ENCODE measurements around the gene TMEM145. TPM values are rescaled to one million over a fixed set of nuclear protein-coding genes. Genes with fewer than 3 reads are reported as not detected.
"Not testable (repeated sequence)": the region's sequence is repeated elsewhere in the genome, so short reads cannot be mapped to it uniquely, and the experiment has no call there.

Gene TMEM145
- total RNA-seq, result 18.4 and 19.4 TPM in 2 replicates
- long read RNA-seq, result 0 reads

DNA sequence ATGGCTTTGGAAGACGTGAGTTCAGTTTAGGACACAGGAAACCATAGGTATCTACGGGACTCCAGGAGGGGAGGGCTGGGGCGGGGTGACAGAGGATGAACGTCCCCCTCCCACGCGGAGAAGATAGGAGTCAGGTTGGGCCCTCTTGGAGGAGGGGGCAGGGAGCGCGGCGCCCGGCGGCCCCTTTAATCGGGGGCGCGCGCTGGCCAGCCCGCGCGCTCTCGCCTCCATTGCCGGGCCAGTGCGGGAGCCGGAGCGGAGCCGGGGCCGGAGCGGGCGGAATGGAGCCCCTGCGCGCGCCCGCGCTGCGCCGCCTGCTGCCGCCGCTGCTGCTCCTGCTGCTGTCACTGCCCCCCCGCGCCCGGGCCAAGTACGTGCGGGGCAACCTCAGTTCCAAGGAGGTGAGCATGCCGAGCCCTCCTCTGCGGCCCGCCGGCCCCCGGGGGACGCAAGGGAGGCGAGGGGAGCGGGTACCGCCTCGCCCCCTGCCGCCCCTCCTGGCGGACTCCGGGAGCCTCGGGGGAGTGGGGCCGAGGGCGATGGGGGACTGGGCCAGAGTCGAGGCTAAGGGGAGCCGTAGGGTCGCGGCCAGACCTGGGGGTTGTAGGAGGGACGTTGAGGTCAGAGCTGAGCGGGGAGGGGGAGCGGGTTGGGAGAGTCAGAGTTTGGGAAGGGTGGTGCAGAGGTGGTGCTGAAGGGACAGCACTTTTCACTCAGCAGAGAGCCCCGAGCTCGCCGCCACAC, at the start of gene TMEM145:
TMEM145 (plus strand) TSS at position 214 of the 744 bp plus-strand sequence; CDS start at position 282, 68 bp downstream.
- Mint-ChIP-seq H3K4me3 (peak within 1 kb of the TSS; percentile 76), H3K9me3 (no peaks in the 10 kb centered on the region), H3K27ac (ENCODE audit: unreplicated experiment) (no peak within 1 kb of the TSS), H3K4me1 (peaks cover 27% of the 10 kb centered on the region), H3K27me3 (ENCODE audit: low read depth) (peaks cover 21% of the 10 kb centered on the region), H3K36me3 (ENCODE audit: low read depth) (no peaks in the 10 kb centered on the region)
- DNase-seq (ENCODE audit: low read depth, low spot score), result peak; percentile 49
- TF ChIP-seq, protein P1, sequence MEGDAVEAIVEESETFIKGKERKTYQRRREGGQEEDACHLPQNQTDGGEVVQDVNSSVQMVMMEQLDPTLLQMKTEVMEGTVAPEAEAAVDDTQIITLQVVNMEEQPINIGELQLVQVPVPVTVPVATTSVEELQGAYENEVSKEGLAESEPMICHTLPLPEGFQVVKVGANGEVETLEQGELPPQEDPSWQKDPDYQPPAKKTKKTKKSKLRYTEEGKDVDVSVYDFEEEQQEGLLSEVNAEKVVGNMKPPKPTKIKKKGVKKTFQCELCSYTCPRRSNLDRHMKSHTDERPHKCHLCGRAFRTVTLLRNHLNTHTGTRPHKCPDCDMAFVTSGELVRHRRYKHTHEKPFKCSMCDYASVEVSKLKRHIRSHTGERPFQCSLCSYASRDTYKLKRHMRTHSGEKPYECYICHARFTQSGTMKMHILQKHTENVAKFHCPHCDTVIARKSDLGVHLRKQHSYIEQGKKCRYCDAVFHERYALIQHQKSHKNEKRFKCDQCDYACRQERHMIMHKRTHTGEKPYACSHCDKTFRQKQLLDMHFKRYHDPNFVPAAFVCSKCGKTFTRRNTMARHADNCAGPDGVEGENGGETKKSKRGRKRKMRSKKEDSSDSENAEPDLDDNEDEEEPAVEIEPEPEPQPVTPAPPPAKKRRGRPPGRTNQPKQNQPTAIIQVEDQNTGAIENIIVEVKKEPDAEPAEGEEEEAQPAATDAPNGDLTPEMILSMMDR (conservative IDR thresholded peaks at IDR 0.05), result peak; percentile 37

GRCh38 chr19:42266105-42266504, 47.0 kb upstream of the TMEM145 start:
- not testable (repeated sequence) for DNase-seq (ENCODE audit: low read depth, low spot score); H3K9me3 Mint-ChIP-seq; H3K27me3 Mint-ChIP-seq (ENCODE audit: low read depth); H3K36me3 Mint-ChIP-seq (ENCODE audit: low read depth); H3K27ac Mint-ChIP-seq (ENCODE audit: unreplicated experiment)
- H3K4me3 Mint-ChIP-seq, result peak overlapping the region; percentile 34
- peaks cover 23% of the 10 kb centered on the region for H3K4me1 Mint-ChIP-seq

DNA sequence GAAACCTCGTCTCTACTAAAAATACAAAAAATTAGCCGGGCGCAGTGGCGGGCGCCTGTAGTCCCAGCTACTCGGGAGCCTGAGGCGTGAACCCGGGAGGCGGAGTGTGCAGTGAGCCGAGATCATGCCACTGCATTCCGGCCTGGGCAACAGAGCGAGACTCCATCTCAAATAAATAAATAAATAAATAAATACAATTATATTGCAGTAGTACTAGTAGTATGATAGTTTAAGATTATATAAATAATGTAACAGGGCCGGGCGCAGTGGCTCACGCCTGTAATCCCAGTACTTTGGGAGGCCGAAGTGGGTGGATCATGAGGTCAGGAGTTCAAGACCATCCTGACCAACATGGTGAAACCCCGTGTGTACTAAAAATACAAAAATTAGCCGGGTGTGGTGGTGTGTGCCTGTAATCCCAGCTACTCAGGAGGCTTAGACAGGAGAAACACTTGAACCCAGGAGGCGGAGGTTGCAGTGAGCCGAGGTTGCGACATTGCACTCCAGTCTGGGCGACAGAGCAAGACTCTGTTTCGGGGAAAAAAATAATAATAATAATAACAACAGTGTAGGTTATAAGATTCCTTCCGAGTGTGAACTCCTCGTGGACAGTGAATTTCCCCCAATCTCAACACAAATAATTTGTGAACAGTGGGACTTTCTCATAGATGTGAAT, 46.0 kb upstream of the TMEM145 start:
- not testable (repeated sequence) for DNase-seq (ENCODE audit: low read depth, low spot score); H3K36me3 Mint-ChIP-seq (ENCODE audit: low read depth); H3K27ac Mint-ChIP-seq (ENCODE audit: unreplicated experiment); H3K27me3 Mint-ChIP-seq (ENCODE audit: low read depth); H3K9me3 Mint-ChIP-seq; H3K4me3 Mint-ChIP-seq
- peaks cover 23% of the 10 kb centered on the region for H3K4me1 Mint-ChIP-seq

DNA sequence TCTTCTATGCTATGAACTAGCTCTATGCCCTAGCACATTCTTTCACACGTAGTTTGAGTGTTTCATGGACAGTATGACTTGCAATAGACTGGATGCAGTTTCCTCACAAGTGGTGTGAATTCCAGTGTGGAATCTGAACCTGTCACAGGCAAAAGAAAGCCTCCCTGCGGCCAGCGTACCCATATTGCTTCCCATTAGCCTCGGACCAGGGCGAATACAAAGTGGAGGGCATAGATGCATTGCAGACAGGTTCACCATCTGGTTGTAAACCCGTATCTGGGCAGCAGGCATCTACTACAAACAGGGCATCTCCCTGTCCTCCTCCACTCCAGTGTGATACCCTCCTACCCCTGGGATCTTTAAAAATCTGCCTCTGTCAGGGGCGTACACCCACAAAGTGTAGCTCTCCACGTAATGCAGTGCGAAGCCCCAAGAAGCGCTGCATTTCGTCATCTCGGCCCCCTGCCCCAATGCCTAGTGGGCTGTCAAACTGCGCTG, 45.4 kb upstream of the TMEM145 start:
- Mint-ChIP-seq H3K27ac (ENCODE audit: unreplicated experiment) (no peak overlapping the region), H3K36me3 (ENCODE audit: low read depth) (no peaks in the 10 kb centered on the region), H3K27me3 (ENCODE audit: low read depth) (no peaks in the 10 kb centered on the region), H3K4me3 (no peak overlapping the region), H3K9me3 (no peaks in the 10 kb centered on the region), H3K4me1 (peaks cover 23% of the 10 kb centered on the region)
- no peak for DNase-seq (ENCODE audit: low read depth, low spot score)
- TF ChIP-seq, protein P1 (conservative IDR thresholded peaks at IDR 0.05), result no peak

GRCh38 chr19:42268142-42268703, 44.9 kb upstream of the TMEM145 start:
- H3K4me3 Mint-ChIP-seq, result no peak overlapping the region
- H3K4me1 Mint-ChIP-seq, result peaks cover 23% of the 10 kb centered on the region
- H3K36me3 Mint-ChIP-seq (ENCODE audit: low read depth), result no peaks in the 10 kb centered on the region
- H3K27me3 Mint-ChIP-seq (ENCODE audit: low read depth), result no peaks in the 10 kb centered on the region
- TF ChIP-seq, protein P1 (conservative IDR thresholded peaks at IDR 0.05), result no peak
- H3K27ac Mint-ChIP-seq (ENCODE audit: unreplicated experiment), result no peak overlapping the region
- peak; percentile 97 for DNase-seq (ENCODE audit: low read depth, low spot score)
- H3K9me3 Mint-ChIP-seq, result no peaks in the 10 kb centered on the region

DNA sequence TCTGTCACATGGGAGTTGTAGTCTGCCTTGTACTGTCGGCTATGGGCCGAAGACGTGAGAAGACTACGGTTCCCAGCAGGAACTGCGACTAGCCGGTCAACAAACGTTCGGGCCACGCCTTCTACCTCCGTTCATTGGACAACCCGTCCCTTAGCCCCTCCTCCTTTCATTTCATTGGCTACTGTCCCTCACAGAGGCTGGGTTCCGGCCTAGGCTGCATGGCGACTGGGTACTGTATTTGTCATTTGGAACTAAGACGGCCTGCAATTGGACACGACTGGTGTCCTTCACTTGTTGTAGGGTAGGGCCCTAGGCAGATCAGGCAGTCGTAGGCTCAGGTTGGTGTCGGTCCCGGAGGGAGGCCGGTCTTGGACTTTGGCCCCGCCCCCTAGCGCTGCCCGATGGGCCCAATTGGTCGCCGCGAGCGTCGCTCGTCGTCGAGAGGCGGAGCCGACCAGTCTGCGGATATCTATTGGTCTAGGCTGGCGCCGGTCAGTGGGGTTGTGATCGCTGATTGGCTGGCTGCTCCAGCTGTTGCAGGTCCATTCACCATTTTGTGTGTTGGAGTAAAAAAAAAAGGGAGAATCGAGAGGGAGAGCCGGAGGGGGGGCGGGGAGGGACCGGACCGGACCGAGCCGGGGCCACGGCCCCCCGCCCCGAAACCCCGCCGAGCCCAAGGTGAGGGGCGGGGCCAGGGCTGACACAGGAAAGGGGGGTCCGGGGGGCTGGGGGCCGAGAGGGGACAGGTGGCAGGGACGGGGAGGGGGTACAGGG, 44.2 kb upstream of the TMEM145 start, which contains the start of gene CIC:
CIC (plus strand) TSS at position 549 of the 774 bp plus-strand sequence. CDS start 2,532 bp downstream, outside the sequence.
- peak; percentile 98 for DNase-seq (ENCODE audit: low read depth, low spot score)
- no peaks in the 10 kb centered on the region for H3K36me3 Mint-ChIP-seq (ENCODE audit: low read depth)
- peak within 1 kb of the TSS; percentile 19 for H3K27ac Mint-ChIP-seq (ENCODE audit: unreplicated experiment)
- H3K27me3 Mint-ChIP-seq (ENCODE audit: low read depth), result no peaks in the 10 kb centered on the region
- H3K9me3 Mint-ChIP-seq, result no peaks in the 10 kb centered on the region
- peaks cover 23% of the 10 kb centered on the region for H3K4me1 Mint-ChIP-seq
- H3K4me3 Mint-ChIP-seq, result peak within 1 kb of the TSS; percentile 87
- TF ChIP-seq, protein P1 (conservative IDR thresholded peaks at IDR 0.05), result no peak

All from neural crest cell (in vitro differentiated cells).